ENCODE measurements around the gene LDLRAD3. TPM values are rescaled to one million over a fixed set of nuclear protein-coding genes. Genes with fewer than 3 reads are reported as not detected.

Gene LDLRAD3
- total RNA-seq, 4 donors from 2014 or later: 10.2 to 41.9 (median 19.8) TPM

GRCh38 chr11:35976434-35976833 lies 32.6 kb downstream of the LDLRAD3 start:
- no peaks in the 10 kb centered on the region for H3K9me3 ChIP-seq
- no peak overlapping the region for H3K27ac ChIP-seq
- intact Hi-C loops (cut with DNase I; ENCODE audit: low total_unique reads): no loop called here
- no peak for DNase-seq
- no peaks in the 10 kb centered on the region for H3K27me3 ChIP-seq
- H3K36me3 ChIP-seq: no peaks in the 10 kb centered on the region
- no peak overlapping the region for H3K4me3 ChIP-seq
- TF ChIP-seq, protein P1, sequence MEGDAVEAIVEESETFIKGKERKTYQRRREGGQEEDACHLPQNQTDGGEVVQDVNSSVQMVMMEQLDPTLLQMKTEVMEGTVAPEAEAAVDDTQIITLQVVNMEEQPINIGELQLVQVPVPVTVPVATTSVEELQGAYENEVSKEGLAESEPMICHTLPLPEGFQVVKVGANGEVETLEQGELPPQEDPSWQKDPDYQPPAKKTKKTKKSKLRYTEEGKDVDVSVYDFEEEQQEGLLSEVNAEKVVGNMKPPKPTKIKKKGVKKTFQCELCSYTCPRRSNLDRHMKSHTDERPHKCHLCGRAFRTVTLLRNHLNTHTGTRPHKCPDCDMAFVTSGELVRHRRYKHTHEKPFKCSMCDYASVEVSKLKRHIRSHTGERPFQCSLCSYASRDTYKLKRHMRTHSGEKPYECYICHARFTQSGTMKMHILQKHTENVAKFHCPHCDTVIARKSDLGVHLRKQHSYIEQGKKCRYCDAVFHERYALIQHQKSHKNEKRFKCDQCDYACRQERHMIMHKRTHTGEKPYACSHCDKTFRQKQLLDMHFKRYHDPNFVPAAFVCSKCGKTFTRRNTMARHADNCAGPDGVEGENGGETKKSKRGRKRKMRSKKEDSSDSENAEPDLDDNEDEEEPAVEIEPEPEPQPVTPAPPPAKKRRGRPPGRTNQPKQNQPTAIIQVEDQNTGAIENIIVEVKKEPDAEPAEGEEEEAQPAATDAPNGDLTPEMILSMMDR (IDR thresholded peaks at IDR 0.05): no peak
- no peaks in the 10 kb centered on the region for H3K4me1 ChIP-seq

DNA sequence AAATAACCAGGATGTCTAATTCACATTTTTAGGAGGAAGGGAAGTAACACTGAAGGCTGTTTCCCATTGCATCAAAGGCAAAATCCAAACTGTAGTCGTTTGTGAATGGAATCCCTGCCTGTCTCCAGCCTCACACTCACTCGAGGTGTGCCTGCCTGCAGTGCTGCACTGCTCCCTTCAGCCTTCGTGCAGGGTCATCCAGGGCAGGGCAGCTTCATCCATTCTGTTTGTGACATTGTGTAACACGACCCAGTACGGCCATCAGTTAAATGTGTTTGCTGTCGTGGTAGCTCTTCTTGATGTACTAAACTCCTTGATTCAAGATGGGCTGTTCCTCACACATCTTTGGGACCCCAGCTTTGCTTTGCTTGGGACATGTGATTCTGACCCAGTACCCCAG lies 34.3 kb downstream of the LDLRAD3 start:
- Histone ChIP-seq H3K27me3 (no peaks in the 10 kb centered on the region), H3K4me1 (no peaks in the 10 kb centered on the region), H3K9me3 (no peaks in the 10 kb centered on the region), H3K4me3 (no peak overlapping the region), H3K36me3 (no peaks in the 10 kb centered on the region), H3K27ac (no peak overlapping the region)
- intact Hi-C loops (cut with DNase I; ENCODE audit: low total_unique reads): no loop called here
- TF ChIP-seq, protein P1 (IDR thresholded peaks at IDR 0.05): no peak
- no peak for TF ChIP-seq POLR2A (IDR thresholded peaks at IDR 0.05)
- no peak for DNase-seq

DNA sequence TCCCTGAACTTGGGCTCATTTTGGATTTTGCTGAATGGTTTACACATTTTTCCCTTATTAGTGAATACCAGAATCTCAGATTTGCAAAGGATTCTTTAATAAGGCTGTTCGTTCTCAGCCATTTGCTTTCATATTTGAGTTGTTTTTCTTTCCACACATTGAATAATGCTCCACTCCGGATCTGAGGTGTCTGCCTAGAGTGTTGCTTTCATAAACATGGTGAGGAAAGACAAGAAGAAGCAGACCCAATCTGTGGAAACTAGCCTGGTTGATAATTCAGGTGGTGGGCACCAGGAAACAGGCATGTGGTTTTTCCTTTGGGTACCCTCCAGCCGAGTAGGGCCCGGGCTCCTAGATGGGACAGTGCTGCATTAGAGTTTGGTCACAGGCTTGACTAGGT lies 35.0 kb downstream of the LDLRAD3 start:
- H3K27ac ChIP-seq: no peak overlapping the region
- H3K36me3 ChIP-seq: no peaks in the 10 kb centered on the region

DNA sequence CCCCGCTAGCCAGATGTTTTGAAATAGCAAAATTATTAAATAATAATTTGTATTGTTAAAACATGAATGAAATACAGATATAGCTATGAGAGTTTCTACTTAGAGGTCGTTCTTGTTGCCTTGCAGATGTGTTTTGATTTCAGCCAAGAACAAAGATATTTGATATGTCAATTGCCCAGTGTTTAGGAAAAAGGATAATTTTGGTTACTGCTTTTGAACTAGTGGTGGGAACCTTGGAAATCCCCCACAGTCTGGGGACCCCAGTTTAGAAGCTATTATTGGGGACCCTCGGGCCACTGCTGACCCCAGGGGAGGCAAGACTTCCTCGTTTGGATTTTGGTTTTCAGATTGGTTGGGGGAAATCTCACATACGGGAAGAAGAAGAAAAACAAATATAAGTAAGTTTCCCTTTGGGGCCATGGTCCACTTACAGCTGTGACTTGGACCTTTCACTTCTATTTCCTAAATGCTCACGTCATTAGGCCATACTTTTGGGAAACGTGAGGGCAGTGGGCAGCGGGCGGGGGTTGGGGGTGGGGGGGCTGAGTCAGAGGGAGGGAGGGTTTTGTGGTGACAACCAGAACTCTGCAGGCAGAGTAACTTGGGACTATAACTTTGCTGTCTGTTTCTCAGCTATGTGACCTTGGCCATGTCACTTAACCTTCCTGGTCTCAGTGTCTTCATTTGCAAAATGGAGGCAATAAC lies 37.0 kb downstream of the LDLRAD3 start:
- no peak for DNase-seq
- H3K36me3 ChIP-seq: no peaks in the 10 kb centered on the region
- H3K4me1 ChIP-seq: no peaks in the 10 kb centered on the region
- no peaks in the 10 kb centered on the region for H3K27me3 ChIP-seq
- no peak overlapping the region for H3K27ac ChIP-seq
- intact Hi-C loops (cut with DNase I; ENCODE audit: low total_unique reads): no loop called here
- no peaks in the 10 kb centered on the region for H3K9me3 ChIP-seq
- TF ChIP-seq POLR2A (IDR thresholded peaks at IDR 0.05): no peak
- TF ChIP-seq, protein P1 (IDR thresholded peaks at IDR 0.05): no peak
- H3K4me3 ChIP-seq: no peak overlapping the region

More for the DNA sequence above, 35.0 kb downstream of the LDLRAD3 start:
- TF ChIP-seq, protein P1 (IDR thresholded peaks at IDR 0.05): no peak
- TF ChIP-seq POLR2A (IDR thresholded peaks at IDR 0.05): no peak
- intact Hi-C loops (cut with DNase I; ENCODE audit: low total_unique reads): no loop called here
- DNase-seq: no peak
- no peaks in the 10 kb centered on the region for H3K27me3 ChIP-seq
- no peaks in the 10 kb centered on the region for H3K9me3 ChIP-seq
- H3K4me3 ChIP-seq: no peak overlapping the region
- no peaks in the 10 kb centered on the region for H3K4me1 ChIP-seq

DNA sequence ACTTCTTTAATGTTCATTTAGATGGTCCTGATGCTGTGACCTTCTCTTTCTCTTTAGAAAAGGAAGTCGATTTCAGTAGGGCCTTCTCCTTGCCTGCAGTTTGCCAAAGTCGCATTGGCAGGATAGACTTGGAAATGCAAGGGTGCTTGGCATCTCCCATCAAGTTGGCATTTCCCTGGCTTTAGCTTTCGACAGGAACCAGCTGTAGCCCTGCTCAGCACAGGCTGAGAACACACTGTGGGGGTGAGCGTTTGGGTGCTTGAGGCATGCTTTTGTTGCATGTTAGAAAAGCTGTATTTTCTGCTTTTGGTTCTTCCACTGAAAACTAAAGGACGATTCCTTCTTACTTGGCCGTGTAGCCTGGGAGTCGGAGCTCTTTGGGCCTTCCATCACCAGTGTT lies 37.7 kb downstream of the LDLRAD3 start:
- H3K9me3 ChIP-seq: no peaks in the 10 kb centered on the region
- intact Hi-C loops (cut with DNase I; ENCODE audit: low total_unique reads): no loop called here
- no peak for TF ChIP-seq POLR2A (IDR thresholded peaks at IDR 0.05)
- TF ChIP-seq, protein P1 (IDR thresholded peaks at IDR 0.05): no peak
- H3K27ac ChIP-seq: peak overlapping the region in 1 of 2 donors; percentile 1
- DNase-seq: peak in 1 of 2 donors; percentile 26
- no peak overlapping the region for H3K4me3 ChIP-seq
- no peaks in the 10 kb centered on the region for H3K36me3 ChIP-seq
- no peaks in the 10 kb centered on the region for H3K27me3 ChIP-seq
- no peaks in the 10 kb centered on the region for H3K4me1 ChIP-seq

Measured in uterus (tissue), 4 donors.